Measurements from ENCODE around the gene SLC4A3. TPM values are rescaled to one million over a fixed set of nuclear protein-coding genes. Genes with fewer than 3 reads are reported as not detected.
A peak's percentile ranks its signal among the peaks of the same experiment; 100 is the strongest.
"Not testable (repeated sequence)": the region's sequence is repeated elsewhere in the genome, so short reads cannot be mapped to it uniquely, and the experiment has no call there.

SLC4A3 gene
- total RNA-seq, 1 donor from 2014 or later = 456 TPM

- DNase-seq = peak; percentile 98
- ATAC-seq = peak; percentile 58
- intact Hi-C loops (cut with micrococcal nuclease) = no loop called here
These were observed 15.1 kb downstream of the SLC4A3 start for GRCh38 chr2:219642465-219643083.

DNA sequence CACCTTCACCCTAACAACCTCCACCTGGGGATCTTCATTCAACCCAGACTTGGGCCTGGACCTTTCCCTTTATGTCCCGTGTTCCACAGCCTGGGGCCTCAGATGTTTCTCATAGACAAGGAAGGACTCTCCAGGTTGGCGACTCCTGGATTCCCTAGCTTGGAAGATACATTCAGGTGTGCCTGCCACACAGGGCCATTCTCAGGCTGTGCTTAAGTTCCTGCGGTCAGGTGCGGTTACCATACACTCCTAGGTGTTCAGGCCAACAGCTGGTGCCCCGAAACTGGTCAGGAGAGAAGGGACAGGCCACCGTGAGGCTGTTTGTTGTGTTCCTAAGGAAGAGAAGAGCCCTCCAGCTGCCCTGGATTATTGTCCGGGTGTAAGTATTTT, 15.6 kb downstream of the SLC4A3 start:
- intact Hi-C loops (cut with micrococcal nuclease) = no loop called here
- DNase-seq (no peak), ATAC-seq (no peak)

DNA sequence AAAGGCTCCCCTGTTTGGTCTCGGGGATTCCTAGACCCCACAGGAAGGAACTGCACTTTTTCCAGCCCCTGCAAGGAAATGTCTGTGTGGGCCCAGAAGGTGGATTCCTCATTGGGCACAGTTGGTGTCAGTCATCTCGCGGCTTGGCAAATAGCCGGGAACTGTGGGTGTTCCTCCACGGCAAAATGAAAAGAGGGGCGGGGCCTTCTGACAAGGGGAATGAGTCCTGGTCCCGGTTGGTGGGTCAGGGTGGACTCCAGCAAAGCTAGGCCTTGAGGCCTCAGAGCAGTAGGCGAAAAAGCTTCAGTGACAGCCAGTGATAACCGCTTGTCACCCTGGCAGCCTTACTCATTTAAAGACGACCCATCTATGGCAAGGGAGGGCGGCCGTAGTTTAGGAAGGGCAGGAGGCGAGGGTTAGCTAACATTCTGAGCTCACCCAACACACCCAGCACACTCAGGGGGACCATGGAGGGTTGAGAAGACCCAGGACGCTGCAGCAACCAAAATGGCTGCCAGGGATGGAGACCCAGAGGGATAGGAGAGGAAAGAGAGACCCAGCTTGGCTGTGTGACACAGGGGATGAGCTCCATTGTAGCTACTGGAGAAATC, 16.5 kb downstream of the SLC4A3 start:
- intact Hi-C loops (cut with micrococcal nuclease) = no loop called here
- peak; percentile 32 for ATAC-seq
- DNase-seq = peak; percentile 78

- intact Hi-C loops (cut with micrococcal nuclease) = no loop called here
- DNase-seq = peak; percentile 78
- ATAC-seq = peak; percentile 71
These were observed 17.5 kb downstream of the SLC4A3 start for GRCh38 chr2:219644801-219645480.

GRCh38 chr2:219645631-219646527, 18.4 kb downstream of the SLC4A3 start:
- peak; percentile 16 for ATAC-seq
- peak; percentile 38 for DNase-seq
- intact Hi-C loops (cut with micrococcal nuclease) = no loop called here

GRCh38 chr2:219648176-219648575, 20.7 kb downstream of the SLC4A3 start:
- DNase-seq (no peak), ATAC-seq (no peak)
- intact Hi-C loops (cut with micrococcal nuclease) = no loop called here

GRCh38 chr2:219648963-219649362, 21.5 kb downstream of the SLC4A3 start:
- no peak for DNase-seq
- intact Hi-C loops (cut with micrococcal nuclease) = no loop called here
- no peak for ATAC-seq

GRCh38 chr2:219650426-219651248, 23.2 kb downstream of the SLC4A3 start:
- intact Hi-C loops (cut with micrococcal nuclease) = no loop called here
- DNase-seq = no peak
- no peak for ATAC-seq

- ATAC-seq; intact Hi-C loops (cut with micrococcal nuclease); DNase-seq: not testable (repeated sequence)
These were observed 24.2 kb downstream of the SLC4A3 start for GRCh38 chr2:219651656-219652055.

GRCh38 chr2:219656526-219656925, 29.1 kb downstream of the SLC4A3 start:
- DNase-seq = no peak
- ATAC-seq = no peak
- intact Hi-C loops (cut with micrococcal nuclease) = no loop called here

GRCh38 chr2:219658196-219658846, 30.9 kb downstream of the SLC4A3 start:
- DNase-seq (no peak), ATAC-seq (peak; percentile 73)

GRCh38 chr2:219658874-219659273, 31.4 kb downstream of the SLC4A3 start:
- DNase-seq (no peak), ATAC-seq (no peak)
- intact Hi-C loops (cut with micrococcal nuclease) = no loop called here

More at GRCh38 chr2:219658196-219658846, 30.9 kb downstream of the SLC4A3 start:
- intact Hi-C loops (cut with micrococcal nuclease) = no loop called here

- ATAC-seq (no peak), DNase-seq (no peak)
- intact Hi-C loops (cut with micrococcal nuclease) = no loop called here
These were observed 33.9 kb downstream of the SLC4A3 start for GRCh38 chr2:219661197-219661954.

DNA sequence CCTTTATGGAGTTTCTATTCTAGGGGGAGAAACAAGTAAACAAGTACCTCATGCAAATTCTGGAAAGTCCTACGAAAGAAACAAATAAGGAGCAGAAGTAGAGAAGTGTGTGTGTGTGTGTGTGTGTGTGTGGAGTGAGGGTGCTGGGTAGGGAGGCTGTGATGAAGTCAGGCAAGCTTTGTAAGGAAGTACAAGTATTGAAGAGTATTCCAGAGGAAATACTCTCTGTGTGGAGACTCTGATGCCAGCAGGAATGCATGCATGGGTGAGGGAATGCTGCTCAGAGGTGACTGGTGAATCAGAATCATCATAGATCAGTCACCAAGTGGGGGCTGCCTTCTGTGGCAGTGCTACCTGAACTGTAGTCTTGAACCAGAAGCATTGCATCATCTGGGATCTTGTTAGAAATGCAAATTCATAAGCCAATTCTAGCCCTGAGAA, 34.5 kb downstream of the SLC4A3 start:
- intact Hi-C loops (cut with micrococcal nuclease) = no loop called here
- DNase-seq (no peak), ATAC-seq (no peak)

- no peak for ATAC-seq
- intact Hi-C loops (cut with micrococcal nuclease) = no loop called here
- DNase-seq = no peak
These were observed 35.1 kb downstream of the SLC4A3 start for GRCh38 chr2:219662566-219662965.

- intact Hi-C loops (cut with micrococcal nuclease) = no loop called here
- DNase-seq (no peak), ATAC-seq (no peak)
These were observed 35.8 kb downstream of the SLC4A3 start for GRCh38 chr2:219663116-219663762.

DNA sequence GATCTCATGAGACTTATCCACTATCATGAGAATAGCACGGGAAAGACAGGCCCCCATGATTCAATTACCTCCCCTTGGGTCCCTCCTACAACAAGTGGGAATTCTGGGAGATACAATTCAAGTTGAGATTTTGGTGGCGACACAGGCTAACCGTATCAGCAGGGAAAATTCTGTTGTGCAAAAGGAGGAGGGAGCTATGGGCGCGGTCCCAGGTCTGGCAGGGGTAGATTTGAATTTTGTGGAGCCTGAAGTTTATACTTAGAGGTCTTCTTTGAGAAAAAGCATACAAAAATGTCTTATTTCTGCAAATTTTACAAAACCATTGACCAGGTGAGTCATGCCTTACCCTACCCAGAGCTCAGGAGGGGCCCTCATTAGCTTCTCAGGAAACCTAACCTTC, 36.6 kb downstream of the SLC4A3 start:
- ATAC-seq = no peak
- intact Hi-C loops (cut with micrococcal nuclease) = no loop called here
- DNase-seq = no peak

All from left ventricle myocardium superior (tissue), 1 donor.